ENCODE data around the gene KRTAP13-4.

KRTAP13-4 gene

GRCh38 chr21:30430170-30430655 is at the start of gene KRTAP13-4:
Gene KRTAP13-4 (plus strand): TSS chr21:30430220. CDS start chr21:30430276, 56 bp downstream.
- H3K9me3 Mint-ChIP-seq = peaks cover 9% of the 10 kb centered on the region
- H3K4me1 Mint-ChIP-seq = no peaks in the 10 kb centered on the region
- no peak for DNase-seq
- peak within 1 kb of the TSS; percentile 17 for H3K4me3 Mint-ChIP-seq
- no peak for TF ChIP-seq CTCF (IDR thresholded peaks at IDR 0.05)
- H3K27ac Mint-ChIP-seq = no peak within 1 kb of the TSS
- no peaks in the 10 kb centered on the region for H3K36me3 Mint-ChIP-seq (ENCODE audit: low read depth)
- H3K27me3 Mint-ChIP-seq (ENCODE audit: low read depth, poor library complexity) = peaks cover 13% of the 10 kb centered on the region

GRCh38 chr21:30382201-30382600 is 47.8 kb upstream of the KRTAP13-4 start:
- H3K27ac Mint-ChIP-seq = no peak overlapping the region
- no peak for DNase-seq

GRCh38 chr21:30391492-30392025 is 38.5 kb upstream of the KRTAP13-4 start:
- peaks cover 18% of the 10 kb centered on the region for H3K9me3 Mint-ChIP-seq
- H3K4me1 Mint-ChIP-seq = no peaks in the 10 kb centered on the region
- H3K36me3 Mint-ChIP-seq (ENCODE audit: low read depth) = peaks cover 4% of the 10 kb centered on the region
- no peak for TF ChIP-seq CTCF (IDR thresholded peaks at IDR 0.05)
- no peak overlapping the region for H3K27ac Mint-ChIP-seq
- peaks cover 4% of the 10 kb centered on the region for H3K27me3 Mint-ChIP-seq (ENCODE audit: low read depth, poor library complexity)
- DNase-seq = no peak
- H3K4me3 Mint-ChIP-seq = no peak overlapping the region

More at GRCh38 chr21:30382201-30382600, 47.8 kb upstream of the KRTAP13-4 start:
- Mint-ChIP-seq H3K27me3 (ENCODE audit: low read depth, poor library complexity) (peaks cover 6% of the 10 kb centered on the region), H3K36me3 (ENCODE audit: low read depth) (no peaks in the 10 kb centered on the region), H3K9me3 (peaks cover 5% of the 10 kb centered on the region), H3K4me3 (no peak overlapping the region), H3K4me1 (no peaks in the 10 kb centered on the region)
- no peak for TF ChIP-seq CTCF (IDR thresholded peaks at IDR 0.05)

GRCh38 chr21:30395731-30396130 is 34.3 kb upstream of the KRTAP13-4 start, which contains the start of gene KRTAP13-1:
Gene KRTAP13-1 (plus strand): TSS chr21:30396031. CDS start chr21:30396087, 56 bp downstream.
- no peak within 1 kb of the TSS for H3K27ac Mint-ChIP-seq
- no peak within 1 kb of the TSS for H3K4me3 Mint-ChIP-seq
- peaks cover 4% of the 10 kb centered on the region for H3K27me3 Mint-ChIP-seq (ENCODE audit: low read depth, poor library complexity)
- no peak for DNase-seq
- no peak for TF ChIP-seq CTCF (IDR thresholded peaks at IDR 0.05)
- no peaks in the 10 kb centered on the region for H3K36me3 Mint-ChIP-seq (ENCODE audit: low read depth)
- no peaks in the 10 kb centered on the region for H3K4me1 Mint-ChIP-seq
- H3K9me3 Mint-ChIP-seq = peaks cover 11% of the 10 kb centered on the region

- Mint-ChIP-seq H3K9me3 (peaks cover 49% of the 10 kb centered on the region), H3K27me3 (ENCODE audit: low read depth, poor library complexity) (no peaks in the 10 kb centered on the region), H3K4me3 (peak overlapping the region; percentile 11), H3K27ac (peak overlapping the region; percentile 76), H3K4me1 (no peaks in the 10 kb centered on the region), H3K36me3 (ENCODE audit: low read depth) (peaks cover 15% of the 10 kb centered on the region)
- TF ChIP-seq CTCF (IDR thresholded peaks at IDR 0.05) = peak; percentile 29
- DNase-seq = peak; percentile 27
Observed at GRCh38 chr21:30408782-30409494, 21.1 kb upstream of the KRTAP13-4 start.
